Choroid plexus epithelial cell (primary cell): ENCODE measurements around the gene STAT1.
A peak's percentile ranks its signal among the peaks of the same experiment; 100 is the strongest.

Source experiments
- DNase-seq: peaks from one replicate; pipeline ENCODE4 v3.0.0-alpha.2; 2010; ENCODE audit warnings: low read depth
- H3K4me3 ChIP-seq: 2 replicates; pipeline ENCODE4 v1.5.1; 2011; ENCODE audit warnings: low read depth, mild to moderate bottlenecking, control low read depth, low read length, moderate library complexity
- TF ChIP-seq, protein P1 (sequence below): conservative IDR thresholded peaks from 2 replicates; pipeline ENCODE4 v1.5.1; 2011; ENCODE audit warnings: low read depth, mild to moderate bottlenecking, control low read depth, inconsistent platforms, low read length, moderate library complexity

Gene STAT1

DNA sequence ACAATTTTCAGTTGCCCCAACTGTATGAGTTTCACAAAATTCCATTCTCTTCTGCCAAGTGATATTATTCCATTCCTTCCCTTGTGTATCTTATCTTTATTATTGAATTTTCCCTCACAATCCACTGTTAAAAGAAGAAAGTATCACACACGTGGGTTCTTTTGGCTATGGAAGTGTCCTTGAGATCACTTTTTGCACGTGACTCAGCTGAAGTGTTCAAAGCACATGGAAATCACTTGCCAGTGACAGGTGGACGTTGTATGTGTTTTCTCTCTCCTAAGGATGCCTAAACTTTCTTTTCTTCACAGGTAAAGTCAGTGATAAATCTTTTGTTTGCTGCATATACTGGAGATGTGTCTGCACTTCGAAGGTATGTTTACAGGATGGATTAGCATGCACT is 60.7 kb downstream of the STAT1 start:
- TF ChIP-seq, protein P1, sequence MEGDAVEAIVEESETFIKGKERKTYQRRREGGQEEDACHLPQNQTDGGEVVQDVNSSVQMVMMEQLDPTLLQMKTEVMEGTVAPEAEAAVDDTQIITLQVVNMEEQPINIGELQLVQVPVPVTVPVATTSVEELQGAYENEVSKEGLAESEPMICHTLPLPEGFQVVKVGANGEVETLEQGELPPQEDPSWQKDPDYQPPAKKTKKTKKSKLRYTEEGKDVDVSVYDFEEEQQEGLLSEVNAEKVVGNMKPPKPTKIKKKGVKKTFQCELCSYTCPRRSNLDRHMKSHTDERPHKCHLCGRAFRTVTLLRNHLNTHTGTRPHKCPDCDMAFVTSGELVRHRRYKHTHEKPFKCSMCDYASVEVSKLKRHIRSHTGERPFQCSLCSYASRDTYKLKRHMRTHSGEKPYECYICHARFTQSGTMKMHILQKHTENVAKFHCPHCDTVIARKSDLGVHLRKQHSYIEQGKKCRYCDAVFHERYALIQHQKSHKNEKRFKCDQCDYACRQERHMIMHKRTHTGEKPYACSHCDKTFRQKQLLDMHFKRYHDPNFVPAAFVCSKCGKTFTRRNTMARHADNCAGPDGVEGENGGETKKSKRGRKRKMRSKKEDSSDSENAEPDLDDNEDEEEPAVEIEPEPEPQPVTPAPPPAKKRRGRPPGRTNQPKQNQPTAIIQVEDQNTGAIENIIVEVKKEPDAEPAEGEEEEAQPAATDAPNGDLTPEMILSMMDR: no peak
- no peak for DNase-seq
- no peak overlapping the region for H3K4me3 ChIP-seq

DNA sequence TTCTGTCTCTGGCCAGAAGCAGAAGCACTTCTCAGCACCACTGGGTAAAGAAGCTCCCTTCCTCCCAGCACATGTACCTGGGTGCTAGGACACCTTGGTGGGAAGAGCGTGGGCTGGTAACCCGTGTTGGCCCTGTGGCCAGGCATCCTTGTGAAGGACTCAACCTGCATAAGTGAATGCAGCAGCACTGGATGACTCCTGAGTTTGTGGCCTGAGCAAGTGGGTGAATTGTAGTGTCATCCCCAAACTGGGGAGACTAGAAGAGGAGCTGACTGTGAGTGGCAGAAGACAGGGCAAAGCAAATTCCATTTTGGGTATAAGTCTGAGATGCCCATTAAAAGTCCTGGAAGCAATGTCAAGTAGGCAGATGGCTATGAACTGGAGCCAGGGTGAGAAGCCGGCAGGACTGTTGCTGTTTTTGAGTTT is 63.4 kb downstream of the STAT1 start:
- TF ChIP-seq, protein P1: no peak
- no peak overlapping the region for H3K4me3 ChIP-seq
- DNase-seq: no peak

DNA sequence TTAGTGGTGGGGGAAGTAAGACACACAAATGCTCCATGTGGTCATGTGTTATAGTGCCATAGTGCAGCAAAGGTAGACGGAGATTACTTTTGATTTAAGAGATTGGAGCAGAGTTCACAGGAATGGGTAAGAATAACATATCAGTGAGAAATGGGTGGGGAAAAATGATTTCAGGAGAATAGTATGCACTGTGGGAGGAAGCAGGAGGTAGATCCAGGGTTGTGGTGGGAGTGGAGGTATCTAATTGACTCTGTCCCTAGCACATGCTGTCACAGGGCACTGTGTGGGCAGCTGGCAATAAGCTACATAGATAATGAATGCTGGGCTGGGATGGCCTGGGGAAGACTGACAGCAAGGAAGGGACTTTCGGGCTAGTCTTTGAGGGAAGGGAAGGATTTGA is 65.3 kb downstream of the STAT1 start:
- no peak overlapping the region for H3K4me3 ChIP-seq
- DNase-seq: peak; percentile 74
- TF ChIP-seq, protein P1: no peak

DNA sequence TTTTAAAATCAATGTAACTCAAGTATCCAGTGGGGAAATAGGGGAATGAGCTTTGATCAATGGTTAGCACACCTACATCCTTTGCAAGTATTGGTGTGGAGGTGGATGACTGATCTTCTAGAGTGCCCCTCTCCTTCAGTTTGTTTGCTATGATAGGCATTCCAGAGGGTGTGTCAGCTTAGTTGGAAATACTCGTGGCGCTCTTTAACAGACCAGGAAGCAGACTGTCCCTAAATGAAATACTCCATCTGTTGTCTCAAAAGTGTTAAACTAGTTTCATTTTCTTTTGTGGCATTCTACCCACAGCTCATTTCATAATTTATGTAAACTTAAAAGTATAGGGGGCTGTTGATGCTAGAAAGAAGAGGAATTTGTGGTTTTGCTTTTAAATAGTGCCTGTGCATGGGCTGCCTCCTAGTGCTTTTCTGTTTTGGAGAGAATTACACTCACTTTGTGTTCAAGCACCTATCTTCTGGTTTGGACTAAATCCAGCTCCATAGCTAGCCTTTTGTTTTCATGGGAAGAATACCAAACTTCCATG is 66.2 kb downstream of the STAT1 start:
- DNase-seq: peak; percentile 91
- TF ChIP-seq, protein P1: peak; percentile 58
- H3K4me3 ChIP-seq: peak overlapping the region; percentile 5

DNA sequence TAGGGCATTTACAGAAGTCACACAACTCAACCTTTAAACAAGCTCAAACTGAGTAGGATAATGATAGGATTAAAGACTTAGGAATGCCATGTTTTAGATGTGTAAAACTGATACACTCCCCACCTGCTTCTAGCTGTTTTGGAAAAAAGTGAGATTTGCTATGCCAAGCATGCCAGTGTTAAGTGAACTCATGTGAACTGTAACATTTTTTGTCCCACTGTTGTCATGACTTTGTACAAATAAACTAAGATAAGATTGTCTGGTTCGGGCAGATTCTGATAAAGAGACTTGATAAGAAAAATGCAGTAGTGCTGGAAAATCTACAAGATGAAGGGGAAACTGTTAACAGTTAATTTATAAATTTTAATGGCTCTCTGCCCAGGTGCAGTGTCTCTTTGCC is 66.8 kb downstream of the STAT1 start:
- peak; percentile 45 for DNase-seq
- H3K4me3 ChIP-seq: no peak overlapping the region
- TF ChIP-seq, protein P1: no peak

DNA sequence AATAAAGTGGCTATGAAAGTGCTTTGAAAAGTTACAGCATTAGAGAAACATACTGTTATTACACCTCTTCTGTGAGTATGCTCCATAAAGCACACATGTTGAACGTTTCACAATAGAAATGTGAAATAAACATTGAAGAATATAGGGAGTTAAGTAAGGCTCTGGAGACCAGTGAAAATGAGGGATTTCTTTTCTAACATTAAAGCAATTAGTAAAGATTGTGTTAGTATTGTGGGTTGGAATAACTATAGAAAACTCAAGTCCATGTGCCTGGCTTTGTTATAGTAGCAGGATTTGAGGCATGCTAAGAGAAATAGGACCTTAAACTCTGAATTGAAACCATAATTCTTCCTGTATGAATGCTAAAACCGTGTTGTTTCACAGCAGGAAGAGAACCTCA is 70.3 kb downstream of the STAT1 start:
- TF ChIP-seq, protein P1: no peak
- H3K4me3 ChIP-seq: no peak overlapping the region
- no peak for DNase-seq

DNA sequence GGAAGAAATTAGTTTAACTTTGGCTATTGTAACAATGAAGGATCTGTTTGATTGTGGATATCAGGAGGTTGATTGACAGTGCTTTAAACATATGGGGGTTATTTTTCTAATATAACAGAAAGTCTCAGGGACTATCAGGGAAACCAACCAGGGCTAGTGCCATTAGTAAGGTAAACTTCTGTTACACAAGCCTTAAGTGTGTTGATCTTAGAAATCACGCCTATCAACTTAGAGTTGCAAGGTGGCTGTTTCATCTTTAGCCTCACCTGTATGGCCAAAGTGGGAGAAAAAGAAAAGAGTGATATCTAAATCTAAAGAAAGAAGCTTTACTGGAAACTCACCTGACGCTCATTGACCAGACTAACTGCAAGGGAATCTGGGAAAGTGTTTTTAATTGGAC is 71.3 kb downstream of the STAT1 start:
- TF ChIP-seq, protein P1: no peak
- no peak overlapping the region for H3K4me3 ChIP-seq
- DNase-seq: no peak
